Breast epithelium (tissue), 4 donors: ENCODE data around the gene AQP9. TPM values are rescaled to one million over a fixed set of nuclear protein-coding genes. Genes with fewer than 3 reads are reported as not detected.
"Not testable (repeated sequence)": the region's sequence is repeated elsewhere in the genome, so short reads cannot be mapped to it uniquely, and the experiment has no call there.

Experiments used
- DNase-seq, 2 donors: peaks; one replicate each; pipeline ENCODE4 v3.0.0-alpha.2; 2019; ENCODE audit warnings: low spot score in 2 of 2
- H3K27ac ChIP-seq, 2 donors: fragments of 200-600 bp; sonication (generic) in 1 of 2; one replicate each; pipeline ENCODE4 v1.5.1; 2016 to 2019; ENCODE audit warnings: mild to moderate bottlenecking in 1 of 2
- H3K27me3 ChIP-seq, 2 donors: fragments of 200-600 bp; sonication (generic) in 1 of 2; one replicate each; pipeline versions ENCODE4 v1.5.1 to v1.6.0; 2017 to 2019; ENCODE audit warnings: control low read depth in 1 of 2, mild to moderate bottlenecking in 1 of 2
- H3K36me3 ChIP-seq: fragments of 200-600 bp; one replicate; pipeline ENCODE4 v1.5.1; 2019
- H3K4me1 ChIP-seq, 2 donors: fragments of 200-600 bp; sonication (generic); one replicate each; pipeline ENCODE4 v1.5.1; 2016 to 2019; ENCODE audit warnings: control low read depth in 1 of 2
- H3K4me3 ChIP-seq, 3 donors: fragments of 200-600 bp; sonication (generic); 1 replicate in 2 of 3; 2 replicates in 1 of 3; pipeline ENCODE4 v1.5.1; 2016 to 2019; ENCODE audit warnings: mild to moderate bottlenecking in 3 of 3, moderate library complexity in 2 of 3
- H3K9me3 ChIP-seq, 2 donors: fragments of 200-600 bp; sonication (generic) in 1 of 2; one replicate each; pipeline ENCODE4 v1.5.1; 2016 to 2019; ENCODE audit warnings: control low read depth in 1 of 2
- POLR2A ChIP-seq: fragments of 450-650 bp; IDR thresholded peaks from one replicate; pipeline ENCODE4 v1.6.1; 2016; ENCODE audit warnings: antibody characterized with exemption, mild to moderate bottlenecking, moderate library complexity
- POLR2AphosphoS5 ChIP-seq, 3 donors: sonication (generic); formaldehyde crosslinking; IDR thresholded peaks; one replicate each; pipeline ENCODE4 v1.6.1; 2017; ENCODE audit warnings: antibody characterized with exemption in 3 of 3
- intact Hi-C: fragments of 100-400 bp; cut with DNase I; formaldehyde crosslinking; loops from one replicate; pipeline ENCODE4 v1.15.1; 2023; ENCODE audit warnings: low total_unique reads
- total RNA-seq, 3 donors: library from RNA; depleted of rRNA; stranded (reverse); fragments of >200 nt; gene quantifications; one replicate each; pipeline ENCODE4 v1.1.0, GENCODE V29; 2016
- TF ChIP-seq, protein P1 (sequence below), 3 donors: fragments of 450-650 bp; IDR thresholded peaks; one replicate each; pipeline ENCODE4 v1.5.1; 2016 to 2017; ENCODE audit warnings: antibody characterized with exemption in 3 of 3, mild to moderate bottlenecking in 3 of 3, moderate library complexity in 3 of 3

The AQP9 gene
- total RNA-seq, 3 donors from 2014 or later = 1.3 to 6.9 (median 1.8) TPM

DNA sequence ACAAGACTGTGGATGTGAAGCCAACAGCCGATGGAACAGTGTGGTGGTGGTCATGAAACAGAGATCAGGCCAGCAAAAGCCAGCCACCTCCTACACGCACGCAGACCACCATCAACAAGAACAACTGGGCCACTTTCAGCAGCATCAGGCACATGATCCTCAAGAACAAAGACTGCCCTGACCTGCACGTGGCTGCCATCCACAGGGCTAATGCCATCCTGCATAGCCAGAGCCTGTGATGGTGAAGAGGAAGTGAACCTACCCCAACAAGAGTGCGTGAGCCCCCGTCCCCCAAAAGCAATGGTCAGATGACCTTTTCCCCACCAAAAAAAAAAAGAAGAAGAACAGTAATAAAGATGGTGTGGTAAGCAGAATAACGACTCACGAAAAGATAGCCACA is 62.6 kb downstream of the AQP9 start:
- TF ChIP-seq POLR2AphosphoS5 (IDR thresholded peaks at IDR 0.05) (no peak), POLR2A (no peak)
- TF ChIP-seq, protein P1, sequence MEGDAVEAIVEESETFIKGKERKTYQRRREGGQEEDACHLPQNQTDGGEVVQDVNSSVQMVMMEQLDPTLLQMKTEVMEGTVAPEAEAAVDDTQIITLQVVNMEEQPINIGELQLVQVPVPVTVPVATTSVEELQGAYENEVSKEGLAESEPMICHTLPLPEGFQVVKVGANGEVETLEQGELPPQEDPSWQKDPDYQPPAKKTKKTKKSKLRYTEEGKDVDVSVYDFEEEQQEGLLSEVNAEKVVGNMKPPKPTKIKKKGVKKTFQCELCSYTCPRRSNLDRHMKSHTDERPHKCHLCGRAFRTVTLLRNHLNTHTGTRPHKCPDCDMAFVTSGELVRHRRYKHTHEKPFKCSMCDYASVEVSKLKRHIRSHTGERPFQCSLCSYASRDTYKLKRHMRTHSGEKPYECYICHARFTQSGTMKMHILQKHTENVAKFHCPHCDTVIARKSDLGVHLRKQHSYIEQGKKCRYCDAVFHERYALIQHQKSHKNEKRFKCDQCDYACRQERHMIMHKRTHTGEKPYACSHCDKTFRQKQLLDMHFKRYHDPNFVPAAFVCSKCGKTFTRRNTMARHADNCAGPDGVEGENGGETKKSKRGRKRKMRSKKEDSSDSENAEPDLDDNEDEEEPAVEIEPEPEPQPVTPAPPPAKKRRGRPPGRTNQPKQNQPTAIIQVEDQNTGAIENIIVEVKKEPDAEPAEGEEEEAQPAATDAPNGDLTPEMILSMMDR (IDR thresholded peaks at IDR 0.05) = no peak
- no peaks in the 10 kb centered on the region for H3K36me3 ChIP-seq
- no peaks in the 10 kb centered on the region for H3K4me1 ChIP-seq
- H3K9me3 ChIP-seq = no peaks in the 10 kb centered on the region
- no peak overlapping the region for H3K27ac ChIP-seq
- DNase-seq = no peak
- no peaks in the 10 kb centered on the region for H3K27me3 ChIP-seq
- intact Hi-C loops = no loop called here
- no peak overlapping the region for H3K4me3 ChIP-seq

DNA sequence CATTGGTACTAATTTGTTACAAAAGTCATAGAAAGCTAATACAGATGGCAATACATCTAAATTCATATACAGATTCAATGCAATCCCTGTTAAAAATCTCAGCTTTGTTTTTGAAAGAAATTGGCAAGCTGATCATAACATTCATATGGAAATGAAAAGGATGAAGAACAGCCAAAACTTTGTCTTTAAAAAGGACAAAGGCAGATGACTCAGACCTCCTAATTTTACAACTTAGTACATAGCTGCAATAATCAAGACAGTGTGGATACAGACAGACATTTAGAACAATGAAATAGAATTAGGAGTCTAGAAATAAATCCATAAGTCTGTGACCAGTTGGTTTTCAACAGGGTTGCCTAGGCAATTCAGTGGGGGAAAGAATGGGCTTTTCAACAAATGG is 63.3 kb downstream of the AQP9 start:
- no peaks in the 10 kb centered on the region for H3K27me3 ChIP-seq
- H3K4me3 ChIP-seq = no peak overlapping the region
- no peaks in the 10 kb centered on the region for H3K9me3 ChIP-seq
- intact Hi-C loops = no loop called here
- no peaks in the 10 kb centered on the region for H3K4me1 ChIP-seq
- TF ChIP-seq, protein P1 (IDR thresholded peaks at IDR 0.05) = no peak
- TF ChIP-seq POLR2A (no peak), POLR2AphosphoS5 (IDR thresholded peaks at IDR 0.05) (no peak)
- no peaks in the 10 kb centered on the region for H3K36me3 ChIP-seq
- no peak for DNase-seq
- peak overlapping the region in 1 of 2 donors; percentile 28 for H3K27ac ChIP-seq

DNA sequence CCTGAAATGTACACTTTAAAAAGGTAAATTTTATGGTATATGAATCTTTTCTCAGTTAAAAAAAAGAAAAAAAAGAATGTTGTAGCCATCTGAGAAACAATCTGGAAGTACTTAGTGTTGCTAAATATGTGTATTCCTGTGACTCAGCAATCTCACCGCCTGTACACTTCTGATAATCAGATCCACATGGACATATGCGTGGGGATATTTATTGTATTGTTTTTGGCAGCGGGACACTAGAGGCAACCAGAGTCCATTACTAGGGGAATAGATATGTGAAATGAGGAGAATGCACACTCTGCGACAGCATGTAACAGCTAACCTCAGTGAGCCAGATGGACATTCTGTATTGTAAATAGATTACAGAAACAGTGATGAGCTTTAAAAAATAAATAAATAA is 65.4 kb downstream of the AQP9 start:
- no peak overlapping the region for H3K4me3 ChIP-seq
- intact Hi-C loops = no loop called here
- no peaks in the 10 kb centered on the region for H3K36me3 ChIP-seq
- no peaks in the 10 kb centered on the region for H3K4me1 ChIP-seq
- H3K27me3 ChIP-seq = no peaks in the 10 kb centered on the region
- DNase-seq = no peak
- no peaks in the 10 kb centered on the region for H3K9me3 ChIP-seq
- TF ChIP-seq POLR2A (no peak), POLR2AphosphoS5 (IDR thresholded peaks at IDR 0.05) (no peak)
- TF ChIP-seq, protein P1 (IDR thresholded peaks at IDR 0.05) = no peak
- no peak overlapping the region for H3K27ac ChIP-seq

DNA sequence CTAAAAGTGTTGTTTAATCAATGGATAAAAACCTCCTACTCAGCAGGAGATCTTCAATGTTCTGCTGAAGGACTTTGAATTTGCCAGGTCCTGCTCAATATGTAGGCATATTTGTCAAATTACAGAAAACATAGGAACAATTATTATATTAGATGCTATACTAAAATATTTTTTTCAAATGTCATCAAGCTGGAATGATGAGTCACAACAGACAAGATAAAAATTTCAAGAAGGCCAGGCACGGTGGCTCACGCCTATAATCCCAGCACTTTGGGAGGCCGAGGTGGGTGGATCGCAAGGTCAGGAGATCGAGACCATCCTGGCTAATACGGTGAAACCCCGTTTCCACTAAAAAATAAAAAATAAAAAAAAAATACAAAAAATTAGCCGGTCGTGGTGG is 68.0 kb downstream of the AQP9 start:
- TF ChIP-seq POLR2A = no peak
- TF ChIP-seq, protein P1 (IDR thresholded peaks at IDR 0.05) = no peak
- no peak for TF ChIP-seq POLR2AphosphoS5 (IDR thresholded peaks at IDR 0.05)
- no peak overlapping the region for H3K27ac ChIP-seq
- no peaks in the 10 kb centered on the region for H3K27me3 ChIP-seq
- H3K9me3 ChIP-seq = no peaks in the 10 kb centered on the region
- no peak for DNase-seq
- no peaks in the 10 kb centered on the region for H3K4me1 ChIP-seq
- no peaks in the 10 kb centered on the region for H3K36me3 ChIP-seq
- intact Hi-C loops = no loop called here
- H3K4me3 ChIP-seq = no peak overlapping the region

DNA sequence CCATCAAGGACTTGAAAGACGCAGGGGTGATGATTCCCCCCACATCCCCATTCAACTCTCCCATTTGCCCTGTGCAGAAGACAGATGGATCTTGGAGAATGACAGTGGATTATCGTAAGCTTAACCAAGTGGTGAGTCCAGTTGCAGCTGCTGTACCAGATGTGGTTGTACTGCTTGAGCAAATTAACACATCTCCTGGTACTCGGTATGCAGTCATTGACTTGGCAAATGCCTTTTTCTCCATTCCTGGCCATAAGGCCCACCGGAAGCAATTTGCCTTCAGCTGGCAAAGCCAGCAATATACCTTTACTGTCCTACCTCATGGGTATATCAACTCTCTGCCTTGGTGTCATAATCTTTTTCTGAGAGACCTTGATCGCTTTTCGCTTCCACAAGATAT is 70.0 kb downstream of the AQP9 start:
- H3K4me1 ChIP-seq, H3K36me3 ChIP-seq, H3K27ac ChIP-seq, H3K27me3 ChIP-seq, H3K9me3 ChIP-seq, intact Hi-C loops, DNase-seq, H3K4me3 ChIP-seq: not testable (repeated sequence)

DNA sequence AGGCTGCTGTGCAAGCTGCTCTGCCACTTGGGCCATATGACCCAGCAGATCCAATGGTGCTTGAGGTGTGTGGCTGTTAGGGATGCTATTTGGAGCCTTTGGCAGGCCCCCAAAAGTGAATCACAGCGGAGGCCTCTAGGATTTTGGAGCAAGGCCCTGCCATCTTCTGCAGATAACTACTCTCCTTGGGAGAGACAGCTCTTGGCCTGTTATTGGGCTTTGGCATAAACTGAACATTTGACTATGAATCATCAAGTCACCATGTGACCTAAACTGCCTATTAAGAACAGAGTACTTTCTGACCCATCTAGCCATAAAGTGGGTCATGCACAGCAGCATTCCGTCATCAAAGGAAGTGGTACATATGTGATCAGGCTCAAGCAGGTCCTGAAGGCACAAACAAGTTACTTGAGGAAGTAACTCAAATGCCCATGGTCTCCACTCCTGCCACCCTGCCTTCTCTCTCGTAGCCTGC is 70.9 kb downstream of the AQP9 start:
- H3K9me3 ChIP-seq, H3K4me1 ChIP-seq, H3K27me3 ChIP-seq, DNase-seq, intact Hi-C loops, H3K4me3 ChIP-seq, H3K27ac ChIP-seq, H3K36me3 ChIP-seq: not testable (repeated sequence)

DNA sequence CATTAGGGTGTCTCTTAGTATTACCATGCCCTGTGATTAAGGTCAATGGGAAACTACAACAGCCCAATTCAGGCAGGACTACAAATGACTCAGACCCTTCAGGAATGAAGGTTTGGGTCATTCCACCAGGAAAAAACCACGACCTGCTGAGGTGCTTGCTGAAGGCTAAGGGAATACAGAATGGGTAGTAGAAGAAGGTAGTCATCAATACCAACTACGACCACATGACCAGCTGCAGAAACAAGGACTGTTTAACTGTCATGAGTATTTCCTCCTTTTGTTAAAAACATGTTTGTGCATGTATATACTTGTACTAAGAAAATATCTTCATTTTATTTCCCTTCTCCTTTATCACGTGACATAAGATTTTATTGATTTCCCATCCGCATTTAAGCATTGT is 71.8 kb downstream of the AQP9 start:
- H3K4me3 ChIP-seq, intact Hi-C loops, H3K4me1 ChIP-seq, H3K36me3 ChIP-seq, H3K27ac ChIP-seq, H3K9me3 ChIP-seq, DNase-seq, H3K27me3 ChIP-seq: not testable (repeated sequence)
